ENCODE data around the gene CAMKMT.

The CAMKMT gene

DNA sequence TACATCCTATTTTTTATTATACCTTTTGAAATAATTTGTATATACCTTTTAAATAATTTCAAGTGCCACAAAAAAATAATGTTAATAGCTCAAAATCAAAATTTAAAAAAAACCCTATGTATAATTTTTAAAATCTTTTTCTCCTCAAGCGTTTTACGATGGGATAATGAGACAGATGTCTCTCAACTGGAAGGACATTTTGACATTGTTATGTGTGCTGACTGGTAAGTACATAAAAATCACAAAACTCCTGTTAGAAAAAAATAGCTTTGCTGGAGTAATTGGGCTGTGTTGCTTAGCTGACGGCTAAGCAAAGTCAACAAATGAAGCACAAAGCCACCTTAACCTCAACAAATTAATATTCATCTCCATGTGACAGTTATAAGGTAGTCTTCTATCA lies 381.7 kb downstream of the CAMKMT start:
- FAIRE-seq = no peak
- TF ChIP-seq, protein P1, sequence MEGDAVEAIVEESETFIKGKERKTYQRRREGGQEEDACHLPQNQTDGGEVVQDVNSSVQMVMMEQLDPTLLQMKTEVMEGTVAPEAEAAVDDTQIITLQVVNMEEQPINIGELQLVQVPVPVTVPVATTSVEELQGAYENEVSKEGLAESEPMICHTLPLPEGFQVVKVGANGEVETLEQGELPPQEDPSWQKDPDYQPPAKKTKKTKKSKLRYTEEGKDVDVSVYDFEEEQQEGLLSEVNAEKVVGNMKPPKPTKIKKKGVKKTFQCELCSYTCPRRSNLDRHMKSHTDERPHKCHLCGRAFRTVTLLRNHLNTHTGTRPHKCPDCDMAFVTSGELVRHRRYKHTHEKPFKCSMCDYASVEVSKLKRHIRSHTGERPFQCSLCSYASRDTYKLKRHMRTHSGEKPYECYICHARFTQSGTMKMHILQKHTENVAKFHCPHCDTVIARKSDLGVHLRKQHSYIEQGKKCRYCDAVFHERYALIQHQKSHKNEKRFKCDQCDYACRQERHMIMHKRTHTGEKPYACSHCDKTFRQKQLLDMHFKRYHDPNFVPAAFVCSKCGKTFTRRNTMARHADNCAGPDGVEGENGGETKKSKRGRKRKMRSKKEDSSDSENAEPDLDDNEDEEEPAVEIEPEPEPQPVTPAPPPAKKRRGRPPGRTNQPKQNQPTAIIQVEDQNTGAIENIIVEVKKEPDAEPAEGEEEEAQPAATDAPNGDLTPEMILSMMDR (IDR thresholded peaks at IDR 0.05; ENCODE audit: insufficient read depth, missing control alignments) = no peak
- DNase-seq (ENCODE audit: insufficient read length, low spot score) = no peak

DNA sequence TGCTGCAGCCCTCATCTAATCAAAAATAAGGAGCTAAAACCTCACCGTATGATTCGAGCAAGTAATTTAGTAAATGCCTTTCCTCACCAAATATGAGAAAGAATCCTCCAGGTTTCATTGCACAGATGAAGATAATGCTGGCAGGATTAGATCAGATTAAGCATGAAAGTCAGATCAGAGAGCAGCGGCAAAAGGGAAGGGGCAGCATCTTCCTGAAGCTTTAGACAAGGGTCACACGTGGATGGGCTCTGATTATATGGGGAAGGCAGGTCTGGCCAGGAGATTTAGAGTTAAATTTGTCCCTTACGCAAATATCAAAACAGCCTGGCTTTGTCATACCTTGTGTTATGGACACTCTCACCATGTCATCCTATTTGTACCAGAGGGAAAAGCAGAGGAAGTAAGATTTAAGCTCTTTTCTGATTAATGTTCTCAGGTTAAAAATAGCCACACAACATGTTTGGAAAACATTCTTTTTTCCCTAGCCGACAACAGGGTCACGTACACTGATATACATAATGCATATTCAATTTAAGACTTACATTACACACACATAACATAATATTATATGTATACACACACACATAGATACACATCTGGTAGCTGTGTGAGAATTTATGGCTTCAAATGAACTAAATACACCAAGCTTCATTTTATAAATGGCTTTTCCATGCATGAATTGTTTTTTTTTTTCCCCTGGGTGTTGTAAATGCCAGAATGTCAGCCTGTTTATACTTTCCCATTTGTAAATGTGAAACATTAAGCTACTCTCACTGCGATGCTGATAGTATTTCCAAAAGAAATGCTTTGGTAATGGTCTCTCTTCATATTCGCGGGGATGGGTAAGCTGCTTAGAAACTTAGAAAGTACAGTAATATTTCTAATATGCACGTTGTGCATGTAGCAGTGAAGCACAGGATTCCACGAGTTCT lies 383.5 kb downstream of the CAMKMT start:
- DNase-seq (ENCODE audit: insufficient read length, low spot score) (peak; percentile 24), FAIRE-seq (peak; percentile 84)
- TF ChIP-seq, protein P1 (IDR thresholded peaks at IDR 0.05; ENCODE audit: insufficient read depth, missing control alignments) = no peak

DNA sequence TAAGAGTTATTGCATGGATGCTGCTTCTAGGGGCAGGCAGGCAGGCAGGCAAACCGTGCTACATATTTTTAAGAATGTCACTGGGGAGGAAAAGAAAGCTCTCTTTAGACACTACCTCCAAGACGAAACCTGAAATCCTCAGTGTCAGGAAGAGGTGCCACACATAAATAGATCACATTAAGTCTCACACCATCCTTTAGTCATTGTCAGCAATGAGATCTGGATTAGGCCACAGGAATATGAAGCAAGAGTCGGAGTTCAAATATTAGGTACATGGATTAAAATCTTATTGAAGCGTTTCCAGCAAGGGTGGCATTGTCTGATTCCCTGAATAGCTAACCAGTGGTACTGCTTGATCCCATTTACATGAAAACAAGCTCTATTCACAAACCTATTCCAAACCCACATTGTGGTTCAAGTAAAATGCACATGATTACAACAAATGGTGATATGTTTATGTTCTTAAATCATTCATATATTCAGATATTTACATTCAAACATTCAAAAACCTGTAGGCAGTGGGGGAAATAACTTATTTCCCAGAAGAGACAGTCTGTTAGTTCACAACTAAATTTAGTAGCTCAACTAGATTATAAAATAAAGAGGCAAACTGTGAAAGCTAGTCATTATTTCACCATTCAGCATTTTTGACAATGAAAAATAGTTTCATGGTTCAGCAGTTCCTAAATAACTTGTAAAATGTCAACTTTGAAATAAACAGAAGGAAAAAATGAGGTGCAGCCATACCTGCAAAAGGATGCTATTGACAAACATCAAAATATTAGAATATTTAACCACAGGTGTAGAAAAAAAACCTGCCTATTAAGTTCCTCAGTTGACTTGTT lies 384.4 kb downstream of the CAMKMT start:
- peak; percentile 51 for FAIRE-seq
- TF ChIP-seq, protein P1 (IDR thresholded peaks at IDR 0.05; ENCODE audit: insufficient read depth, missing control alignments) = no peak

DNA sequence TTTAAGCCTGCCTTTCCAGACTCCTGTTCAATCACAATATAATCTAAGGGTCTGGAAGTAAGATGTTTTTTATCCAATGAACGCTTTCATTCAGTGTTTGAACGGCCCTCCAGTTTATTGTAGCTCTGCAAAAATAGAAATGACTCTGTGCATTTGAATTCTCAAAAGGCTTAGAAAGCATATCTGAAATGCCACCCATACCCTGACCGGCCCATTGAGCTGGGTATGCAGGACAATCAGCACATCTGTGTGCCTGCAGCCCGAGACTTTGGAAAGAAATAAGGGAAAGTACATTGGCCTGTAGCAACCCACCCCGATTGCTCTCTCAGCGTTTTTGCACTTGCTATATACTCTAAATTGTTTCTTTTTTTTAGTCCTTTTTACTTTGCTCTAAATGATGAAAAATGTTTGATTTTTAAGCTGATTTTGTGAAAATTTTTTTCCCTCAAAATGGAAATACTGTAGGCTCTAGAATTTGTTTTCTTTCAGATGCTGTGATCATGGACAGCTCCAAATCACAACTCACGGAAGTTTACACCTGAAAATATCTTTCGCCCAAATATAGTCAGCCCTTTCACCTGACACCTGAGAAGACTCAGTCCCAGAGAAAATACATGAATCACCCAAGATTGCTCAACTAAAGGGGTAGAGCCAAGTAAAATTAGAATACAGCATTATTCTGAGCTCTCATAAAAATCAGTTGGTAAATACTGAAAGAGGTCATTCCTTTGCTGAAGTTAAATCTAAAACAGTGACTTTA lies 385.3 kb downstream of the CAMKMT start:
- FAIRE-seq (no peak), DNase-seq (ENCODE audit: insufficient read length, low spot score) (no peak)
- TF ChIP-seq, protein P1 (IDR thresholded peaks at IDR 0.05; ENCODE audit: insufficient read depth, missing control alignments) = no peak

More for the DNA sequence above, 384.4 kb downstream of the CAMKMT start:
- DNase-seq (ENCODE audit: insufficient read length, low spot score) = no peak

DNA sequence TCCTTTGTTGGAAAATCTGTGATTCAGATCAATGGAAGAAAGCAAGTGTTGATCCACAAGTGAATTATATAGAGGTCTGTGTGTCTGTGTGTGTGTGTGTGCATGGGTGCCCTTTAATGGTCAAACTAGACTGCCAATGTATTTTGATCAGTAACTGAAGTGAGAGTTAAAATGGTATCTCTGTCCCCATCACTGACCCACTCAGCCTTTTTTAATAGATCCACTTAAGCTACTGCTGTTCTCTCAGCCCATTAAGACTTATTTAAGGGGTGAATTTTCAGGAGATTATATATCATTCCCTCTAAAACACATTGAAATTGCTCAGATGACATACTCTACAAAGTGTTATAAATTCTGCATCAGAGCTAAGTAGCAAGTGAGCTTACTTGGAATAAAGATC lies 386.0 kb downstream of the CAMKMT start:
- TF ChIP-seq, protein P1 (IDR thresholded peaks at IDR 0.05; ENCODE audit: insufficient read depth, missing control alignments) = no peak
- no peak for DNase-seq (ENCODE audit: insufficient read length, low spot score)
- FAIRE-seq = peak; percentile 58

DNA sequence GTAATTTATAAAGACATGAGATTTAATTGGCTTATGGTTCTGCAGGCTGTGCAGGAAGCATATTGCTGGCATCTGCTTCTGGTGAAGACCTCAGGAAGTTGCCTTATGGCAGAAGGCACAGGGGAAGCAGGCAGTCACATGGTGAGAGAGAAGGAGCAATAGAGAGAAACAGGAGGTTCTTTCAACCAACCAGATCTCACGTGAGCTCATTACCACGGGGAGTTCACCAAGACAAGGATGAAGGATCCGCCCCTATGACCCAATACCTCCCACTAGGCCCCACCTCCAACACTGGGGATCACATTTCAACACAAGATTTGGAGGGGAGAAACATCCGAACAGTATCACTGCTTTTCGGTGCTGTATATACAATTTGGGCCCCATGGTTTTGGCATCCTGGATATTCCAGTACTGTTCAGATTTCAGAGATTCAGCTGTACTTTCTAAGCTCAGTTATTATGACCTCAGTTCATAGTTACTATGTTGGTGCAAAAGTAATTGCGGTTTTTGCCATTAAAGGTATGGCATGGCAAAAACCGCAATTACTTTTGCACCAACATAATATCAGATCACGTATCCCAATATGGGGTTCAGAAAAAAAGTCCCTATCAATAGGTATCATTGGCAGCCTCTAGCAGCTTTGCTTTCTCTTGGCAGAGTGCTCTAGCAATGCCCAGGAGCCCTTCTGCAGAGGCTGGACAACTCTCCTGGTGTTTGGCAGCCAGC lies 390.2 kb downstream of the CAMKMT start:
- DNase-seq (ENCODE audit: insufficient read length, low spot score) (no peak), FAIRE-seq (no peak)
- TF ChIP-seq, protein P1 (IDR thresholded peaks at IDR 0.05; ENCODE audit: insufficient read depth, missing control alignments) = no peak

Measured in D721Med (cell line).